Upper lobe of left lung (tissue), 6 donors: ENCODE measurements around the gene ECHDC1. TPM values are rescaled to one million over a fixed set of nuclear protein-coding genes. Genes with fewer than 3 reads are reported as not detected.

Experiments
- ATAC-seq, 2 donors: fragments of 200-7000 bp; cut with Tn5 transposase; one replicate each; pipeline ENCODE4 v1.9.1; 2022; ENCODE audit warnings: mild to moderate bottlenecking in 2 of 2, moderate library complexity in 2 of 2; ENCODE audit not compliant: low FRiP score in 2 of 2
- DNase-seq, 2 donors: peaks; one replicate each; pipeline ENCODE4 v3.0.0-alpha.2; 2019 to 2020
- H3K27ac ChIP-seq, 4 donors: fragments of 200-600 bp; sonication (generic); one replicate each; pipeline ENCODE4 v1.5.1; 2016 to 2019
- H3K27me3 ChIP-seq, 4 donors: fragments of 200-600 bp; sonication (generic); one replicate each; pipeline ENCODE4 v1.5.1; 2017 to 2019
- H3K36me3 ChIP-seq, 4 donors: fragments of 200-600 bp; sonication (generic); one replicate each; pipeline ENCODE4 v1.5.1; 2016 to 2019
- H3K4me1 ChIP-seq, 4 donors: fragments of 200-600 bp; sonication (generic); one replicate each; pipeline ENCODE4 v1.5.1; 2018 to 2019
- H3K4me3 ChIP-seq, 4 donors: fragments of 200-600 bp; sonication (generic); one replicate each; pipeline ENCODE4 v1.5.1; 2017 to 2019; ENCODE audit warnings: mild to moderate bottlenecking in 2 of 4, moderate library complexity in 1 of 4
- H3K9me3 ChIP-seq, 4 donors: fragments of 200-600 bp; sonication (generic); one replicate each; pipeline ENCODE4 v1.5.1; 2018 to 2019
- CTCF ChIP-seq, 6 experiments: fragments of 450-650 bp in 4 of 6; fragments of 200-600 bp in 2 of 6; sonication (generic) in 2 of 6; IDR thresholded peaks; one replicate each; pipeline ENCODE4 v1.5.1; 2016 to 2019; ENCODE audit warnings: antibody characterized with exemption in 6 of 6
- EP300 ChIP-seq, 4 donors: sonication (generic); formaldehyde crosslinking; IDR thresholded peaks; one replicate each; pipeline ENCODE4 v1.5.1; 2017; ENCODE audit warnings: antibody characterized with exemption in 4 of 4, control low read depth in 2 of 4
- POLR2A ChIP-seq, 4 donors: fragments of 450-650 bp; IDR thresholded peaks; one replicate each; pipeline ENCODE4 v1.5.1; 2016 to 2017; ENCODE audit warnings: antibody characterized with exemption in 4 of 4, mild to moderate bottlenecking in 2 of 4
- POLR2AphosphoS5 ChIP-seq, 2 donors: sonication (generic); formaldehyde crosslinking; IDR thresholded peaks; one replicate each; pipeline ENCODE4 v1.5.1; 2017; ENCODE audit warnings: antibody characterized with exemption in 2 of 2
- WGBS, 2 donors: methylation state at CpG; one replicate each; pipeline ENCODE4 v1.1.5; 2017 to 2018; 5-methylcytosine and 5-hydroxymethylcytosine counted together
- total RNA-seq, 6 donors: library from RNA; depleted of rRNA in 4 of 6; stranded (reverse); fragments of >200 nt in 4 of 6; gene quantifications; one replicate each; pipeline versions ENCODE4 v1.1.0 to v1.2.1, GENCODE V29; 2016 to 2021
- donor health status: DM: no; HTN: no; CAD: no; lungs with moderate emphysema.
- donor health status: DM: no; HTN: yes; CAD: no; lungs with severe emphysema.

ECHDC1 gene
- total RNA-seq, 6 donors from 2014 or later = 70.5 to 146 (median 106) TPM

- H3K27ac ChIP-seq = no peak overlapping the region
- peaks cover 16 to 64% (median 29%) of the 10 kb centered on the region in 4 donors for H3K36me3 ChIP-seq
- H3K9me3 ChIP-seq = no peaks in the 10 kb centered on the region
- H3K4me3 ChIP-seq = no peak overlapping the region
- no peak for ATAC-seq
- WGBS, 2 donors = 96 to 100% methylated on average over 1 of the region's 1 CpG
- no peak for DNase-seq
- no peaks in the 10 kb centered on the region for H3K27me3 ChIP-seq
- no peak for TF ChIP-seq POLR2AphosphoS5 (IDR thresholded peaks at IDR 0.05)
- TF ChIP-seq CTCF (IDR thresholded peaks at IDR 0.05) = no peak
- peaks cover 0 to under 1% (median 0%) of the 10 kb centered on the region in 4 donors for H3K4me1 ChIP-seq
Measured at GRCh38 chr6:127282184-127282583, 61.2 kb downstream of the ECHDC1 start.

GRCh38 chr6:127279815-127280214, 63.6 kb downstream of the ECHDC1 start:
- Histone ChIP-seq H3K9me3 (no peaks in the 10 kb centered on the region), H3K27ac (no peak overlapping the region), H3K4me3 (no peak overlapping the region), H3K27me3 (no peaks in the 10 kb centered on the region), H3K4me1 (peaks cover 0 to 9% (median 1%) of the 10 kb centered on the region in 4 donors), H3K36me3 (peaks cover 8 to 42% (median 13%) of the 10 kb centered on the region in 4 donors)
- TF ChIP-seq EP300 (IDR thresholded peaks at IDR 0.05) = no peak
- TF ChIP-seq CTCF (IDR thresholded peaks at IDR 0.05) = no peak
- no peak for TF ChIP-seq POLR2A (IDR thresholded peaks at IDR 0.05)
- TF ChIP-seq POLR2AphosphoS5 (IDR thresholded peaks at IDR 0.05) = no peak
- DNase-seq = no peak
- 61 to 69% methylated on average over 1 of the region's 1 CpG for WGBS, 2 donors
- no peak for ATAC-seq

GRCh38 chr6:127277878-127278843, 65.2 kb downstream of the ECHDC1 start:
- Histone ChIP-seq H3K27me3 (no peaks in the 10 kb centered on the region), H3K4me1 (peaks cover 0 to 12% (median 6%) of the 10 kb centered on the region in 4 donors), H3K4me3 (no peak overlapping the region), H3K9me3 (no peaks in the 10 kb centered on the region), H3K27ac (no peak overlapping the region), H3K36me3 (peaks cover 8 to 27% (median 11%) of the 10 kb centered on the region in 4 donors)
- TF ChIP-seq CTCF (IDR thresholded peaks at IDR 0.05) = no peak
- no peak for TF ChIP-seq POLR2A (IDR thresholded peaks at IDR 0.05)
- TF ChIP-seq POLR2AphosphoS5 (IDR thresholded peaks at IDR 0.05) = no peak
- no peak for TF ChIP-seq EP300 (IDR thresholded peaks at IDR 0.05)
- ATAC-seq (no peak), DNase-seq (no peak)
- WGBS, 2 donors = 87% methylated on average over 3 of the region's 3 CpGs

GRCh38 chr6:127276331-127276730, 67.1 kb downstream of the ECHDC1 start:
- Histone ChIP-seq H3K9me3 (no peaks in the 10 kb centered on the region), H3K4me3 (no peak overlapping the region), H3K27me3 (no peaks in the 10 kb centered on the region), H3K4me1 (peaks cover 7 to 22% (median 16%) of the 10 kb centered on the region in 4 donors), H3K36me3 (peaks cover 0 to 13% (median 2%) of the 10 kb centered on the region in 4 donors), H3K27ac (no peak overlapping the region)
- no peak for TF ChIP-seq EP300 (IDR thresholded peaks at IDR 0.05)
- no peak for TF ChIP-seq POLR2A (IDR thresholded peaks at IDR 0.05)
- no peak for TF ChIP-seq CTCF (IDR thresholded peaks at IDR 0.05)
- no peak for TF ChIP-seq POLR2AphosphoS5 (IDR thresholded peaks at IDR 0.05)
- ATAC-seq = no peak
- 90 to 95% methylated on average over 1 of the region's 1 CpG for WGBS, 2 donors
- DNase-seq = no peak
